Chondrocyte (in vitro differentiated cells): ENCODE measurements around the gene CDKN1C. TPM values are rescaled to one million over a fixed set of nuclear protein-coding genes. Genes with fewer than 3 reads are reported as not detected.
A peak's percentile ranks its signal among the peaks of the same experiment; 100 is the strongest.

Experiments
- DNase-seq: peaks from one replicate; pipeline ENCODE4 v3.0.0; 2021; ENCODE audit warnings: mixed read lengths, low spot score
- H3K27ac Mint-ChIP-seq: one replicate; pipeline ENCODE4 v1.8.0; 2021; ENCODE audit warnings: mild to moderate bottlenecking, moderate library complexity, mixed read lengths; ENCODE audit not compliant: unreplicated experiment
- H3K27me3 Mint-ChIP-seq: 2 replicates; pipeline ENCODE4 v1.8.0; 2021; ENCODE audit warnings: low read depth, mixed read lengths
- H3K36me3 Mint-ChIP-seq: 2 replicates; pipeline ENCODE4 v1.8.0; 2021; ENCODE audit warnings: low read depth, mixed read lengths
- H3K4me1 Mint-ChIP-seq: 2 replicates; pipeline ENCODE4 v1.8.0; 2021; ENCODE audit warnings: low read depth, mild to moderate bottlenecking, mixed read lengths
- H3K4me3 Mint-ChIP-seq: one replicate; pipeline ENCODE4 v1.8.0; 2021; ENCODE audit warnings: mild to moderate bottlenecking, moderate library complexity, mixed read lengths; ENCODE audit not compliant: unreplicated experiment
- H3K9me3 Mint-ChIP-seq: 2 replicates; pipeline ENCODE4 v1.8.0; 2021; ENCODE audit warnings: low read depth, mixed read lengths
- total RNA-seq: library from RNA; stranded (reverse); gene quantifications from 3 replicates; pipeline ENCODE4 v1.2.1, GENCODE V29; 2021
- TF ChIP-seq, protein P1 (sequence below): fragments of 200-600 bp; sonication (generic); IDR thresholded peaks from 2 replicates; pipeline ENCODE4 v1.5.0; 2021; ENCODE audit warnings: antibody characterized with exemption, mild to moderate bottlenecking, moderate library complexity

The CDKN1C gene
- total RNA-seq, 1 donor from 2014 or later: 14.6 TPM

DNA sequence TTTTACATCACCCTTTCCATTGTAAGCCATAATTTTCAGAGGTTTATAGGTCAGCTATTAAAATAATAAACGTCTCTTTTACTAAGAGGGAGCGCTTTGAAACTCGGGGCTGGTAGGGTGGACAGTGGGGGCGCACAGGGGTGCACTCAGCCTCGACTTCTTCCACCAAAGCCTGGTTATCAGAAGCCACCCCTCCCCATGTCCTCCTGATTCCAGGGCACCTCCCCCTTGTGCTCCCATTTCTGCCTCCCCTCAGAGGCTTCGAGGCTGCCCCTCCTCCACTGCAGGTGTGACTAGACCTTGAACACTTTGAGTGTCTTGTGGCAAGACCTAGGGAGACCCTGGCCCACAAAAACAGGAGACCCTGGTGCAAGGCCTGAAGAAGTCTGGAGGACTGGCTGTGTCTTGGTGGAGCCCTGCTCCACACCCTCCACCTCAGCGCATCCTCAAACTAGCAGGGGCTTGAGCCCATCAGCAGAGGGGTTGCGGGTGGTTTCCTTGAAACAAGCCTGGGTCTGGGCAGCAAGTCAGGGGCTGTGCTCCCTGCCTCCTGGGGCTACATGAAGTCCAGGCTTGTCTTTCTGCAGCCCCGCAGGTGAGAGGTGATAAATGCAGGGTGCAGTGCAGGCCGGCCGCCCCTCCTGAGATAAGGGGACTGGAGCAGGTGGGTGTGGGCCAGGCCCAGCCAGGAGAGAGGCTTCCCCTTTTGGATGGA is 3.0 kb downstream of the CDKN1C start:
- no peak for DNase-seq
- Mint-ChIP-seq H3K36me3 (peaks cover 5% of the 10 kb centered on the region), H3K27me3 (no peaks in the 10 kb centered on the region), H3K27ac (no peak overlapping the region), H3K9me3 (peaks cover 2% of the 10 kb centered on the region), H3K4me3 (peak overlapping the region; percentile 65), H3K4me1 (peaks cover 17% of the 10 kb centered on the region)
- TF ChIP-seq, protein P1, sequence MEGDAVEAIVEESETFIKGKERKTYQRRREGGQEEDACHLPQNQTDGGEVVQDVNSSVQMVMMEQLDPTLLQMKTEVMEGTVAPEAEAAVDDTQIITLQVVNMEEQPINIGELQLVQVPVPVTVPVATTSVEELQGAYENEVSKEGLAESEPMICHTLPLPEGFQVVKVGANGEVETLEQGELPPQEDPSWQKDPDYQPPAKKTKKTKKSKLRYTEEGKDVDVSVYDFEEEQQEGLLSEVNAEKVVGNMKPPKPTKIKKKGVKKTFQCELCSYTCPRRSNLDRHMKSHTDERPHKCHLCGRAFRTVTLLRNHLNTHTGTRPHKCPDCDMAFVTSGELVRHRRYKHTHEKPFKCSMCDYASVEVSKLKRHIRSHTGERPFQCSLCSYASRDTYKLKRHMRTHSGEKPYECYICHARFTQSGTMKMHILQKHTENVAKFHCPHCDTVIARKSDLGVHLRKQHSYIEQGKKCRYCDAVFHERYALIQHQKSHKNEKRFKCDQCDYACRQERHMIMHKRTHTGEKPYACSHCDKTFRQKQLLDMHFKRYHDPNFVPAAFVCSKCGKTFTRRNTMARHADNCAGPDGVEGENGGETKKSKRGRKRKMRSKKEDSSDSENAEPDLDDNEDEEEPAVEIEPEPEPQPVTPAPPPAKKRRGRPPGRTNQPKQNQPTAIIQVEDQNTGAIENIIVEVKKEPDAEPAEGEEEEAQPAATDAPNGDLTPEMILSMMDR: no peak

DNA sequence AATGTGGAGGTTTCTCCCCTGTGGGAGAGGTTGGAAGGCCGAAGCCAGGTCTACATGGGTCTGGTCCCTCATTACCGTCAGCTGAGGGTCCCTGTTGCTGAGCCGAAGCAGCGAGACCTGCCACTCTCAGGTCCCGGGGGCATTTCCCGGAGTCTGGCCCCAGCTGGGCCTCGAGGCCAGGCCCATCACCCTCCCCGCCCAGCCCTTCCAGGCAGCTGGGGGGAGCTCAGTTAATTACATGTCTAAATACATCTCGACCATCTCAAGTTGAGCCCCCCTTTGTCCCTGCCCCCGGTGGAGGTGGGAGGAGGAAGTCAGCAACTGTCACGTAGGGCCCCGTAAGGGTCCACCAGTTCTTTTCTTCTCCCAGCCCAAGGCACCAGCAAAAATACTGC is 3.6 kb downstream of the CDKN1C start:
- TF ChIP-seq, protein P1: no peak
- H3K27ac Mint-ChIP-seq: no peak overlapping the region
- H3K9me3 Mint-ChIP-seq: peaks cover 2% of the 10 kb centered on the region
- peaks cover 7% of the 10 kb centered on the region for H3K36me3 Mint-ChIP-seq
- peaks cover 17% of the 10 kb centered on the region for H3K4me1 Mint-ChIP-seq
- no peak for DNase-seq
- H3K27me3 Mint-ChIP-seq: no peaks in the 10 kb centered on the region
- no peak overlapping the region for H3K4me3 Mint-ChIP-seq

DNA sequence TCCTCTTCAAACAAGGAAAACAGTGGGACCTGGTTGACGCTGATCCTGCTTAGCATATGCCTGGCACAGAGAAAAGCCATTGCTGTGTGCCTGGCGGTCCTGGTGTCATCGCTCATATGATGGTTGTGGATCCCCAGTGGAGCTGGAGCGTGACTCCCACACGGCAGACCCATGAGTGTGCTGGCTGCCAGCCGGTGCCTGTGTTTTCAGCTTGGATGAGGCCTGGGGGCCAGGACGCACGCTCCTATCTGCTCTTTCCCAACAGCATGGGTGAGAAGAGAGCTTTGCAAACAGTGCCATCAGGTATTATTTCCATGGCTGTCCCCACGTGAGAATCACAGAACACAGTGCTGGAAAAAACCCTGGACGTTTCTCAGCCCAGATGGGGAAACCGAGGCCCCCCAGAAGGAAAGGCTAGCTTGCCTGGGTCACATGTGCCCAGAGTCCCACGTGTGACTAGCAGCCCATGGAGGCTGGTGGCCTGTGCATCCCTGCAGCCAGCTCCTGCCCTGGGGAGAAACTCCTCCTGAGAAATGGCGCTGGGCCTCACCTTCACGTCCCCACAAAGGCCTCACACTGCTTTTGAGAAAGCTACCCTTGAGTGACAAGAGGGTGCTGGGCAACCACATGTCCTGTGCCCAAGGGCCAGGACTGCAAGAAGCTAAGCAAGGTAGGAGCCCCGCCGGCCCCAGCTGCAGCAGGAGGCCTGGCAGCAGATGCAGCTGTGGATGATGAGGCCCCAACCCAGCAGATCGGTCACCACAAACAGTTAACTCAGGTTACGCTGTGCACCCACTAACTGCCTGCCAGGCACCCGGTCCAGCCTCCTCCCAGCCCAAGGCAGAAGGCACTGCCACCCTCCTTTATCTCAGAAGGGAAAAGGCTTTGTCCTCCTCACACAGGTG is 4.2 kb downstream of the CDKN1C start:
- TF ChIP-seq, protein P1: no peak
- peaks cover 2% of the 10 kb centered on the region for H3K9me3 Mint-ChIP-seq
- no peak overlapping the region for H3K27ac Mint-ChIP-seq
- DNase-seq: no peak
- no peaks in the 10 kb centered on the region for H3K27me3 Mint-ChIP-seq
- no peak overlapping the region for H3K4me3 Mint-ChIP-seq
- H3K36me3 Mint-ChIP-seq: peaks cover 7% of the 10 kb centered on the region
- H3K4me1 Mint-ChIP-seq: peaks cover 15% of the 10 kb centered on the region

DNA sequence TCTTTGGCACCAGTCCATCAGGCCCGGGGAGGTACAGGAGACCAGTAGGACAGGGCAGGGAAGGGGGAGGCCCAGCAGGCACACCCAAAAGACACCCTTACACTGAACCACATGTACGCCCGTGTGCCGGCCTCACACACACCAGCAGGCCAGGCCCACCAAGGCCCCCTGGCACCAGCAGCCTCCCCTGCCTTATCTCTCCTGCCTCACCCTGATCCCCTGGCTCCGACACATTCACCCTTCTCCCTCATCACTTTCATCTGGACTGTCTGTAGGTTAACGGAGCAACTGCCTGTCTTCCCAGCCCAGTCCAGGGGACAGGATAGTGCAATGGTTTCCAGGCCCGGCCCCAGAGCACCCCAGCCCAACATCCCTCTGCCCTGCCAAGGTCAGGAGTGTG is 4.9 kb downstream of the CDKN1C start:
- no peaks in the 10 kb centered on the region for H3K27me3 Mint-ChIP-seq
- no peak for DNase-seq
- H3K9me3 Mint-ChIP-seq: peaks cover 2% of the 10 kb centered on the region
- TF ChIP-seq, protein P1: no peak
- no peak overlapping the region for H3K27ac Mint-ChIP-seq
- H3K36me3 Mint-ChIP-seq: peaks cover 7% of the 10 kb centered on the region
- no peak overlapping the region for H3K4me3 Mint-ChIP-seq
- H3K4me1 Mint-ChIP-seq: peaks cover 15% of the 10 kb centered on the region

DNA sequence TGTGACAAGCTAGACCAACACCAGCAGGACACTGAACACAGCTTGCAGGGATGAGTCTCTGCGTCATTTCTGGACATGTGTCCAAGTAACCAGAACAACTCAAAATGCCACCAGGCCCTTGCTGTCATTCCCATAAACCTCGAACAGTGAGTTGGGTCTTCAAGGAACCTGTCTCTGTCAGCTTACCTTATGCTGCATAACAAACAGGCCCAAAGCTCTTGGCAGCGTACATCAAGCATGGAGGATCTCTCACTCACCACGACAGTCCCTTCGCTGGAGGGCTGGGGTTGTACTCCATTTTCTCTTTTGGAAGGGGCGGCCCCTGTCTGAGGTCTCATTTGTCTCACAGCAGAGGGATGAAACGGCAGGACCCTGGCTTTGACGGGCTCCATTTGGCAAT is 6.8 kb downstream of the CDKN1C start:
- H3K4me1 Mint-ChIP-seq: peaks cover 11% of the 10 kb centered on the region
- H3K4me3 Mint-ChIP-seq: no peak overlapping the region
- TF ChIP-seq, protein P1: no peak
- H3K9me3 Mint-ChIP-seq: peaks cover 2% of the 10 kb centered on the region
- no peak for DNase-seq
- H3K36me3 Mint-ChIP-seq: peaks cover 7% of the 10 kb centered on the region
- H3K27me3 Mint-ChIP-seq: no peaks in the 10 kb centered on the region
- no peak overlapping the region for H3K27ac Mint-ChIP-seq
